T follicular helper cell (primary cell): ENCODE data around the gene PABPC1L.
A peak's percentile ranks its signal among the peaks of the same experiment; 100 is the strongest.

Source experiments
- DNase-seq: peaks from one replicate; pipeline ENCODE4 v3.0.0-alpha.2; 2020; ENCODE audit warnings: low read depth

PABPC1L gene

GRCh38 chr20:44966030-44966961 lies 56.4 kb downstream of the PABPC1L start, which contains the start of gene STK4:
Gene STK4 (plus strand): TSS chr20:44966512. CDS start chr20:44966569, 57 bp downstream.
- peak; percentile 92 for DNase-seq

GRCh38 chr20:44967207-44967807 lies 57.4 kb downstream of the PABPC1L start:
- peak; percentile 33 for DNase-seq

- no peak for DNase-seq
Measured at GRCh38 chr20:44969300-44969894, 59.5 kb downstream of the PABPC1L start.

DNA sequence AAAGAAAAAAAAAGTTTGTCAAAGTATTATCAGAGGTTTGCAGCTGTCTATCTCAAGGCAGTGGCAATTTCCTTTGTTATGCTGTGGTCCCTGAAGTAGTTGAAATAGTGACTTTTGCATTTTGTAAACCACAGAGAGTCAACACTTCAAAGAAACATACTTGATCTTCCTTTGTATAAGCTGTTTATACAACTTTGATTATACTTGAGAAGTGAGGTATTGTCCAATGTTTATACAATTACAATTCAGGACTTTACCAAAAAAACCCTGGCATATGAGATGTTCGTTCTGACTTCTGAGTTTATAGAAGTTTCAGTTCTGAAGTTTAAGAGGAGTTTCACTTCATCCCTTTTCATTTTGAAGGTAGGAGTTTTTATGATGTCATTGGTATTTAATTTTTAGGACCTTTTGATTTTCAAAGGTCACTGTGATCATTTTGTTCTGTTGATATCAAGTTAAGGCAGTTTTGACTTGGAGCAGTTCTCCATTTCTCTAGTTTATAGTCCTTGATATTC lies 60.4 kb downstream of the PABPC1L start:
- DNase-seq, result no peak

GRCh38 chr20:44973053-44973452 lies 63.2 kb downstream of the PABPC1L start:
- DNase-seq, result no peak

GRCh38 chr20:44976698-44977097 lies 66.8 kb downstream of the PABPC1L start:
- no peak for DNase-seq

DNA sequence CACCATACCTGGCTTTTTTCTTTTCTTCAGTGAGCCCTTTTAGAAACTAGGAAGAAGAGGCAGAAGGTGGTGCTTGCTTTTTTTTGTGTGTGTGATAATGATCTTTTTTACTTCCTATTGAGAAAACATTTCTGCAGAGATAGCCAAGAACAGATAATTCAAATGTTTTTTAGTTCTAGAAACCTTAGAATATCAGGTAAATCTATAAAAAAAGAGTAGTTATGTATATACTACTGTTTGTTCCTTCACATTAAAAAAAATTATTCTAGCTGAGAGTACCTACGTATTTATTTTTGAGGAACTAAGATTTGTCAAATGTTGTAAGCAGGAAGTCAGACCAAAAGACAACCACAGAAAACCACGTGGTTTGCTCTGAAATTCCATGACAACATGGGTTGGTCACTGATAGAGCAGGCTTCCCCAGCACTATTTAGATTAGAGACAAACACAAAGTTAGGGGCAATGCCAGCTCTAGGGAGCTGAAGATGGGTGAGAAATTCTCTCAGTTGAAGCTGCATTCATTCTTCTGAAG lies 69.3 kb downstream of the PABPC1L start:
- DNase-seq, result peak; percentile 75

- DNase-seq, result no peak
Measured at GRCh38 chr20:44981736-44982406, 72.0 kb downstream of the PABPC1L start.

DNA sequence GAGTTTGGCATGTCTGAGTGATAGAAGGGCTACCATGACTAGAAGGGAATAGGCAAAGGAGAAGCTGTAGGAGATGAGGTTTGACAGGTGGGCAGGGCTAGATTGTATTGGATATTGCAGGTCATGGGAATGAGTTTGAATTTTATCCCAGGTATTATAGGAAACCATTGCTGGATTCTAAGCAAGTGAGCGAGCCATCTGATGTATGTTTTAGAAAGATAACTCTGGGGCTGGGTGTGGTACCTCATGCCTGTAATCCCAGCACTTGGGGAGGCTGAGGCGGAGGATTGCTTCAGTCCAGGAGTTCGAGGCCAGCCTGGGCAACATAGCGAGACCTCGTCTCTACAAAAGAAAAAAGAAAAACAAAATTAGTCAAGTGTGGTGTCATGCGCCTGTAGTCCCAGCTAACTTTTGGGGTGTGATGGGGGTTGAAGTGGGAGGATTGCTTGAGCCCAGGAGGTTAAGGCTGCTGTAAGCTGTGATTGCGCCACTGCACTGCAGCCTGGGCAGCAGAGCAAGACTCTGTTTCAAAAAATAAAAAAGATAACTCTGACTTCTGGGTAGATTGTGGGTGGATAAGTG lies 73.3 kb downstream of the PABPC1L start:
- DNase-seq, result no peak

GRCh38 chr20:44988631-44989171 lies 78.8 kb downstream of the PABPC1L start:
- no peak for DNase-seq
